Chondrocyte (in vitro differentiated cells): ENCODE results near the gene PALMD. TPM values are rescaled to one million over a fixed set of nuclear protein-coding genes. Genes with fewer than 3 reads are reported as not detected.

Experiments
- DNase-seq: peaks from one replicate; pipeline ENCODE4 v3.0.0; 2021; ENCODE audit warnings: mixed read lengths, low spot score
- H3K27ac Mint-ChIP-seq: one replicate; pipeline ENCODE4 v1.8.0; 2021; ENCODE audit warnings: mild to moderate bottlenecking, moderate library complexity, mixed read lengths; ENCODE audit not compliant: unreplicated experiment
- H3K27me3 Mint-ChIP-seq: 2 replicates; pipeline ENCODE4 v1.8.0; 2021; ENCODE audit warnings: low read depth, mixed read lengths
- H3K36me3 Mint-ChIP-seq: 2 replicates; pipeline ENCODE4 v1.8.0; 2021; ENCODE audit warnings: low read depth, mixed read lengths
- H3K4me1 Mint-ChIP-seq: 2 replicates; pipeline ENCODE4 v1.8.0; 2021; ENCODE audit warnings: low read depth, mild to moderate bottlenecking, mixed read lengths
- H3K4me3 Mint-ChIP-seq: one replicate; pipeline ENCODE4 v1.8.0; 2021; ENCODE audit warnings: mild to moderate bottlenecking, moderate library complexity, mixed read lengths; ENCODE audit not compliant: unreplicated experiment
- H3K9me3 Mint-ChIP-seq: 2 replicates; pipeline ENCODE4 v1.8.0; 2021; ENCODE audit warnings: low read depth, mixed read lengths
- CTCF ChIP-seq: fragments of 200-600 bp; sonication (generic); IDR thresholded peaks from 2 replicates; pipeline ENCODE4 v1.5.0; 2021; ENCODE audit warnings: antibody characterized with exemption, mild to moderate bottlenecking, moderate library complexity
- total RNA-seq: library from RNA; stranded (reverse); gene quantifications from 3 replicates; pipeline ENCODE4 v1.2.1, GENCODE V29; 2021

Gene PALMD
- total RNA-seq, 1 donor from 2014 or later = 6.2 TPM

- TF ChIP-seq CTCF = no peak
- Mint-ChIP-seq H3K4me3 (no peak overlapping the region), H3K9me3 (no peaks in the 10 kb centered on the region), H3K36me3 (peaks cover 2% of the 10 kb centered on the region), H3K27ac (peak overlapping the region; percentile 80), H3K4me1 (peaks cover 35% of the 10 kb centered on the region), H3K27me3 (no peaks in the 10 kb centered on the region)
- DNase-seq = no peak
Measured at GRCh38 chr1:99731384-99731783, 85.5 kb downstream of the PALMD start.

- no peak for TF ChIP-seq CTCF
- Mint-ChIP-seq H3K27me3 (no peaks in the 10 kb centered on the region), H3K36me3 (peaks cover 2% of the 10 kb centered on the region), H3K9me3 (no peaks in the 10 kb centered on the region), H3K27ac (no peak overlapping the region), H3K4me1 (peaks cover 21% of the 10 kb centered on the region), H3K4me3 (no peak overlapping the region)
- no peak for DNase-seq
Measured at GRCh38 chr1:99735852-99736251, 89.9 kb downstream of the PALMD start.

GRCh38 chr1:99737016-99737415 is 91.1 kb downstream of the PALMD start:
- peaks cover 2% of the 10 kb centered on the region for H3K36me3 Mint-ChIP-seq
- DNase-seq = no peak
- H3K27me3 Mint-ChIP-seq = no peaks in the 10 kb centered on the region
- no peak overlapping the region for H3K4me3 Mint-ChIP-seq
- no peak overlapping the region for H3K27ac Mint-ChIP-seq
- no peaks in the 10 kb centered on the region for H3K9me3 Mint-ChIP-seq
- H3K4me1 Mint-ChIP-seq = peaks cover 9% of the 10 kb centered on the region
- TF ChIP-seq CTCF = peak; percentile 83

DNA sequence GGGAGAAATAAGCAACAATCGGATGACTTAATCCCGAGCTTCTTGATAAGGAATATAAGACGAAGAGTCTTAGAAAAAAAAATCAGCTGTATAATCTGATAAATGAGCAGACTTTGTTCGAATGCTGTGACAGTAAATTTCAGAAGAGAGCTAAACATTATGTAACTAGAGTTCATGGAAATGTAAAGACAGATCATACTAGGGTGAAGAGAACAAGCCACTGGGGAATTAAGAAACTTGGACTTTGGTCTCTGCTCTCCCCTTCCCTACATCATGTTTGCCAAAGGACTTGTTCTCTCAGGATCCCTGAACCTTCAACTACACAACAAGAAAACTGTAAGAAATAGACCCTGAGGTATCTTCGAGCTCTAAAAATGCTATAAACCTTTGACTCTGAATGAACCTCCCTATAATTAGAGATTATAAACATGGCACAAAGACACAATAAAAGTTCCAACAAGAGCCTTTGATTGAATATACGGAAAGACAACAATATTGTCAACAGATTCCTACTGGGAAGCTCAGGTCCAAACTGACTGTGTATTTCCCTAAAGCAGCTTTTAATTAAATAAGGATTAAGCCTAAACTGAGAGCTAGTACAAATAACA is 93.0 kb downstream of the PALMD start:
- Mint-ChIP-seq H3K9me3 (no peaks in the 10 kb centered on the region), H3K4me3 (no peak overlapping the region), H3K4me1 (peaks cover 6% of the 10 kb centered on the region), H3K27me3 (no peaks in the 10 kb centered on the region), H3K36me3 (no peaks in the 10 kb centered on the region), H3K27ac (no peak overlapping the region)
- no peak for TF ChIP-seq CTCF
- no peak for DNase-seq

GRCh38 chr1:99740141-99740540 is 94.2 kb downstream of the PALMD start:
- Mint-ChIP-seq H3K27me3 (no peaks in the 10 kb centered on the region), H3K36me3 (no peaks in the 10 kb centered on the region), H3K4me1 (peaks cover 6% of the 10 kb centered on the region), H3K9me3 (no peaks in the 10 kb centered on the region), H3K27ac (no peak overlapping the region), H3K4me3 (no peak overlapping the region)
- no peak for DNase-seq
- no peak for TF ChIP-seq CTCF

Other genes starting within 250 kb of the PALMD start
- gene FRRS1, start 120.5 kb downstream of the PALMD start, total RNA-seq = 2.0 to 5.2 TPM (median 2.2 TPM) in 3 replicates
- gene AGL, start 204.2 kb downstream of the PALMD start, total RNA-seq = 12.6 to 16.5 TPM (median 13.5 TPM) in 3 replicates